ENCODE measurements around the gene TNFAIP2. TPM values are rescaled to one million over a fixed set of nuclear protein-coding genes. Genes with fewer than 3 reads are reported as not detected.
A peak's percentile ranks its signal among the peaks of the same experiment; 100 is the strongest.

TNFAIP2 gene
- total RNA-seq, 1 experiment from 2014 or later = 366 TPM

DNA sequence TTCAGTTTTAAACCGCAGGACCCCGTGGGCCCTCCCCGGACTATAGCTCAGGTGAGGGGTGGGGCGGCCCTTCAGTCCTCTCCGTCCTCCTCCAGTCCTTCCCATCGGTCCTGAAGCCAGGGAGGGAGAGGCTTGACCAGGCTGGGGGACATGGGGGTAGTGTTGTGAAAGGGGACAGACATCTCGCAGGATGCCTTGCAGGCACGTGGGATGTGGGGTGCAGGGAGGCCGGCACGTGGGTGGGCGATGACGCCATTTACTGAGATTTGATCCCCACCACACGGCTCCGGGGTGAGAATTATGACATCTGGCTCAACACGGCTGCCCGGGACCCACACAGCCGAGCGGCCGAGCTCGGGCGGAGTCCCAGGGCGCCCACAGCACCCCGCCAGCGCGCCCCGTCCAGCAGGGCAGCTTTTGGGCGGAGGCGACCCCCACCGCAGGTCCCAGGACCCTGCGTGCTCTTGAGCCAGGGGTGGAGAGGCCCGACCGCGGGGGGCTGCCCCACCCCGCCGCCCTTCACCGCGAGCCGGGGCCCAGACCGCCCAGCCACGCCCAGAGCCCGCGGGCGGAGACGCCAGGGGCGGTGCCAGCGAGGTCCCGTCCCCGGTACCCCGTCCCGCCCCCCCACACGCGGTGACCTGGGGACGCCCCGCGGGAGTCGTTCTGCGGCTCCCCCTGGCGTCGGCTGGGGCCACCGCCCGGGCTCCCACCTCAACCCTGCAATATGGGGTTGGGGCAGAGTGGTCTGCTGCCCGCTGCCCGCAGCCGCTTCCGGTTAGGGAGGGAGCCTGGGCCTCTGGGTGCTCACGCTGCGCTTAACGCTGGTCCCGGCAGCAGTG, 32.0 kb upstream of the TNFAIP2 start:
- no TSS peak for BruUV-seq (replicated peaks)
- no peak overlapping the region for H3K27ac ChIP-seq
- no peaks in the 10 kb centered on the region for H3K9me2 ChIP-seq (ENCODE audit: insufficient read depth)
- CTCF ChIA-PET = interaction anchor here (0.5 to 1.0 kb wide), 2 partner anchors 14 to 344 kb away, joined by 3 to 6 read pairs; no protein-coding TSS in a partner anchor
- peaks cover 6% of the 10 kb centered on the region for H3K4me1 ChIP-seq (replicated peaks; ENCODE audit: insufficient read depth)
- TF ChIP-seq, protein P1, sequence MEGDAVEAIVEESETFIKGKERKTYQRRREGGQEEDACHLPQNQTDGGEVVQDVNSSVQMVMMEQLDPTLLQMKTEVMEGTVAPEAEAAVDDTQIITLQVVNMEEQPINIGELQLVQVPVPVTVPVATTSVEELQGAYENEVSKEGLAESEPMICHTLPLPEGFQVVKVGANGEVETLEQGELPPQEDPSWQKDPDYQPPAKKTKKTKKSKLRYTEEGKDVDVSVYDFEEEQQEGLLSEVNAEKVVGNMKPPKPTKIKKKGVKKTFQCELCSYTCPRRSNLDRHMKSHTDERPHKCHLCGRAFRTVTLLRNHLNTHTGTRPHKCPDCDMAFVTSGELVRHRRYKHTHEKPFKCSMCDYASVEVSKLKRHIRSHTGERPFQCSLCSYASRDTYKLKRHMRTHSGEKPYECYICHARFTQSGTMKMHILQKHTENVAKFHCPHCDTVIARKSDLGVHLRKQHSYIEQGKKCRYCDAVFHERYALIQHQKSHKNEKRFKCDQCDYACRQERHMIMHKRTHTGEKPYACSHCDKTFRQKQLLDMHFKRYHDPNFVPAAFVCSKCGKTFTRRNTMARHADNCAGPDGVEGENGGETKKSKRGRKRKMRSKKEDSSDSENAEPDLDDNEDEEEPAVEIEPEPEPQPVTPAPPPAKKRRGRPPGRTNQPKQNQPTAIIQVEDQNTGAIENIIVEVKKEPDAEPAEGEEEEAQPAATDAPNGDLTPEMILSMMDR (conservative IDR thresholded peaks at IDR 0.05) = peak; percentile 79
- no peak for TF ChIP-seq EZH2 (IDR thresholded peaks at IDR 0.05; ENCODE audit: low read depth)
- H3K4me2 ChIP-seq = peak overlapping the region; percentile 84
- peak overlapping the region; percentile 56 for H3K4me3 ChIP-seq
- intact Hi-C loops (cut with micrococcal nuclease; ENCODE audit: unreplicated experiment) = loop anchor here (1.0 kb wide), 1 partner anchor 9 kb away; no protein-coding TSS in a partner anchor
- no peaks in the 10 kb centered on the region for H3K27me3 ChIP-seq (ENCODE audit: insufficient read depth, low read depth)
- peak overlapping the region; percentile 76 for H2AFZ ChIP-seq
- POLR2A ChIA-PET (ENCODE audit: unreplicated experiment) = no interaction called here
- peaks cover 27% of the 10 kb centered on the region; the same call in 1 of the 2 replicates for H3F3A ChIP-seq (ENCODE audit: insufficient read depth, low read depth)
- no peaks in the 10 kb centered on the region for H3K36me3 ChIP-seq (ENCODE audit: low read depth)
- H3K9me3 ChIP-seq (ENCODE audit: insufficient read depth, low read depth) = no peaks in the 10 kb centered on the region
- H3K79me2 ChIP-seq (ENCODE audit: low read depth) = no peaks in the 10 kb centered on the region
- no peaks in the 10 kb centered on the region for H4K20me1 ChIP-seq (ENCODE audit: insufficient read depth)
- peak; percentile 67 to 85 for DNase-seq

DNA sequence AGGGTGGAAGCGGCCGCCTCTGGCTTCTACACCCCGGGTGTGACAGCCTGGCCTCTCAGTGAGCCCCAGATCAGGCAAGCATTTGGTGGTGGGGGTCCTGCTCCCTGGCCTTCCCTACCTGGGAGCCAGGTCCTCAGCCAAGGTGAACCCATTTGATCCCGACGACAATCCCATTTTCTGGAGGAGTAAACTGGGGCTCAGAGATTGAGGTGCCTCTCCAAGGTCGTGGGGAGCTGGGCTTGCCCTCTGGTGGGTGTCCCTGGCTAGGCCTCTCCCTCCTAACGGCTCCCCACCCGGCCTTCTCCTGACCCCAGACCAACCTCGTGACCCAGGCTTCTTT, 31.4 kb upstream of the TNFAIP2 start:
- no peaks in the 10 kb centered on the region for H3K9me3 ChIP-seq (ENCODE audit: insufficient read depth, low read depth)
- peak overlapping the region; percentile 76; the same call in 1 of the 2 replicates for H2AFZ ChIP-seq
- peaks cover 6% of the 10 kb centered on the region for H3K4me1 ChIP-seq (replicated peaks; ENCODE audit: insufficient read depth)
- no peaks in the 10 kb centered on the region for H3K36me3 ChIP-seq (ENCODE audit: low read depth)
- no peaks in the 10 kb centered on the region for H3K79me2 ChIP-seq (ENCODE audit: low read depth)
- no peak overlapping the region for H3K27ac ChIP-seq
- no peaks in the 10 kb centered on the region for H3K27me3 ChIP-seq (ENCODE audit: insufficient read depth, low read depth)
- DNase-seq = no peak
- ChIA-PET CTCF (no interaction called here), POLR2A (ENCODE audit: unreplicated experiment) (no interaction called here)
- TF ChIP-seq, protein P1 (conservative IDR thresholded peaks at IDR 0.05) = peak; percentile 54; the same call in 1 of the 2 replicates
- no peak for TF ChIP-seq EZH2 (IDR thresholded peaks at IDR 0.05; ENCODE audit: low read depth)
- peak overlapping the region; percentile 56; the same call in 1 of the 2 replicates for H3K4me3 ChIP-seq
- H3F3A ChIP-seq (ENCODE audit: insufficient read depth, low read depth) = peaks cover 22% of the 10 kb centered on the region; the same call in 1 of the 2 replicates
- intact Hi-C loops (cut with micrococcal nuclease; ENCODE audit: unreplicated experiment) = loop anchor here (1.0 kb wide), 1 partner anchor 8 kb away; no protein-coding TSS in a partner anchor
- no peaks in the 10 kb centered on the region for H3K9me2 ChIP-seq (ENCODE audit: insufficient read depth)
- no TSS peak for BruUV-seq (replicated peaks)
- no peaks in the 10 kb centered on the region for H4K20me1 ChIP-seq (ENCODE audit: insufficient read depth)
- H3K4me2 ChIP-seq = peak overlapping the region; percentile 84

DNA sequence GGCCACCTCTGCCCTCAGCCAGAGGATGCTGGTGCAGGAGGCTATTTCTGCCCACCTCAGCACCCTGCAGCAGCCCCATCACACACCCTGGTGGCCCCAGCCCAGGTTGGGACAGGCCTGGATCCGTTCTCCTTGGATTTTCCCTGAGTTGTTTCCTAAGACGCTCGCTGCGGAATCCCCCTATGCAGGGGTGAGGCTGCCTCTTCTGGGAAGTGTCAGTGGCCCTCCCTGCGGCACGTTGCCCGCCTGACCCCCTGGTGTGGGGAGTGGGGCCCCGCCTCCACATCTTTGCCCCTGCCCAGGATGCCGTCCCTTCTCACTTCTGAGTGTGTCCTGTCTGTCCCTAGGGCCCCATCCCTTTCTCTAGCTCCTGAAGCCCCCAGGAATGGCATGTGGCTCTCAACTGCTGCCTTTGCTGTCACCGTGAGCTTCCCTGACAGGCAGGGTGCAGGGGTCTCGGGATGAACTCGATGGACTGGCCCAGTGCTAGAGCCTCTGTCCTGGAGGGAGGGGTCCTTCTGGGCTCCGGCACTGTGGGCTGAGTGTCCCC, 29.3 kb upstream of the TNFAIP2 start:
- ChIA-PET POLR2A (ENCODE audit: unreplicated experiment) (no interaction called here), CTCF (no interaction called here)
- H3K36me3 ChIP-seq (ENCODE audit: low read depth) = no peaks in the 10 kb centered on the region
- TF ChIP-seq EZH2 (IDR thresholded peaks at IDR 0.05; ENCODE audit: low read depth) = no peak
- TF ChIP-seq, protein P1 (conservative IDR thresholded peaks at IDR 0.05) = no peak
- BruUV-seq (replicated peaks) = no TSS peak
- H3K79me2 ChIP-seq (ENCODE audit: low read depth) = no peaks in the 10 kb centered on the region
- intact Hi-C loops (cut with micrococcal nuclease; ENCODE audit: unreplicated experiment) = no loop called here
- H3K4me3 ChIP-seq = no peak overlapping the region
- peaks cover 18% of the 10 kb centered on the region; the same call in 1 of the 2 replicates for H3F3A ChIP-seq (ENCODE audit: insufficient read depth, low read depth)
- H3K27me3 ChIP-seq (ENCODE audit: insufficient read depth, low read depth) = no peaks in the 10 kb centered on the region
- no peak for DNase-seq
- H3K4me2 ChIP-seq = no peak overlapping the region
- H3K9me3 ChIP-seq (ENCODE audit: insufficient read depth, low read depth) = no peaks in the 10 kb centered on the region
- no peaks in the 10 kb centered on the region for H4K20me1 ChIP-seq (ENCODE audit: insufficient read depth)
- H2AFZ ChIP-seq = no peak overlapping the region
- H3K4me1 ChIP-seq (replicated peaks; ENCODE audit: insufficient read depth) = peaks cover 11% of the 10 kb centered on the region
- no peaks in the 10 kb centered on the region for H3K9me2 ChIP-seq (ENCODE audit: insufficient read depth)
- no peak overlapping the region for H3K27ac ChIP-seq

Data from PC-9 (cell line).